Mesothelial cell of epicardium (in vitro differentiated cells): ENCODE data around the gene RRP36. TPM values are rescaled to one million over a fixed set of nuclear protein-coding genes. Genes with fewer than 3 reads are reported as not detected.

Experiments
- DNase-seq, 2 experiments: peaks; one replicate each; pipeline ENCODE4 v3.0.0; 2021; ENCODE audit warnings: low spot score in 2 of 2; ENCODE audit not compliant: unreplicated experiment in 2 of 2
- H3K27ac Mint-ChIP-seq: 2 replicates; pipeline ENCODE4 v1.8.0; 2021; ENCODE audit warnings: mixed read lengths
- H3K27me3 Mint-ChIP-seq: 2 replicates; pipeline ENCODE4 v1.8.0; 2021; ENCODE audit warnings: low read depth, mixed read lengths
- H3K36me3 Mint-ChIP-seq: 2 replicates; pipeline ENCODE4 v1.8.0; 2021; ENCODE audit warnings: mixed read lengths
- H3K4me1 Mint-ChIP-seq: 2 replicates; pipeline ENCODE4 v1.8.0; 2021; ENCODE audit warnings: mixed read lengths
- H3K4me3 Mint-ChIP-seq: 2 replicates; pipeline ENCODE4 v1.8.0; 2021; ENCODE audit warnings: mild to moderate bottlenecking, moderate library complexity, mixed read lengths
- H3K9me3 Mint-ChIP-seq: 2 replicates; pipeline ENCODE4 v1.8.0; 2021; ENCODE audit warnings: mixed read lengths
- total RNA-seq: library from RNA; stranded (reverse); gene quantifications from 3 replicates; pipeline ENCODE4 v1.2.1, GENCODE V29; 2021
- TF ChIP-seq, protein P1 (sequence below): fragments of 200-600 bp; sonication (generic); IDR thresholded peaks from one replicate; pipeline ENCODE4 v1.5.0; 2021; ENCODE audit warnings: antibody characterized with exemption; ENCODE audit not compliant: unreplicated experiment

The RRP36 gene
- total RNA-seq, 1 donor from 2014 or later = 44.2 TPM

DNA sequence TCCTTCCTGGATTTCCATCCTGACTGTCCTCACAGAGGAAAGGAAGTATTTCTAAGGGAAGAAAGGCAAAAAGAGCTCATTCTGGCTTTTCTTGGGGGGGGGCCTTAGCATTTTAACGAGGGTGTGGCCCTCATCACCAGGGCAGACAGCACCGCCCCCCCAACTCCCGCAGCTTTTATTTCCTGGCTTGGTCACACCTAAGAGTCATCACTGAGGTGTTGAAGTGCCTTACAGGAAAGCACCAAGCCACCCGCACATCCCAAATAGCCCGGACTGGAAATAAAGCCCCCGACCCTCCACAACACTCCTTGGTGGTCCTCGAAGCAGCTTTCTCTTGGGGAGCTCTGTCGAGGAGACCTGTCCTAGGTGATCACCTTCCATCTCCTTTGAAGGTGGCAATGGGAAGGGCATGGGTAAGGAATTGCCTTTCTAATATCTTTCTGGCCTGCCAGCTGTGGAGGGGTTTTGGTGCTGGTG lies 55.9 kb downstream of the RRP36 start:
- Mint-ChIP-seq H3K27me3 (no peaks in the 10 kb centered on the region), H3K36me3 (peaks cover 12% of the 10 kb centered on the region), H3K27ac (peak overlapping the region; percentile 54), H3K4me3 (peak overlapping the region; percentile 86), H3K4me1 (peaks cover 42% of the 10 kb centered on the region), H3K9me3 (no peaks in the 10 kb centered on the region)
- TF ChIP-seq, protein P1, sequence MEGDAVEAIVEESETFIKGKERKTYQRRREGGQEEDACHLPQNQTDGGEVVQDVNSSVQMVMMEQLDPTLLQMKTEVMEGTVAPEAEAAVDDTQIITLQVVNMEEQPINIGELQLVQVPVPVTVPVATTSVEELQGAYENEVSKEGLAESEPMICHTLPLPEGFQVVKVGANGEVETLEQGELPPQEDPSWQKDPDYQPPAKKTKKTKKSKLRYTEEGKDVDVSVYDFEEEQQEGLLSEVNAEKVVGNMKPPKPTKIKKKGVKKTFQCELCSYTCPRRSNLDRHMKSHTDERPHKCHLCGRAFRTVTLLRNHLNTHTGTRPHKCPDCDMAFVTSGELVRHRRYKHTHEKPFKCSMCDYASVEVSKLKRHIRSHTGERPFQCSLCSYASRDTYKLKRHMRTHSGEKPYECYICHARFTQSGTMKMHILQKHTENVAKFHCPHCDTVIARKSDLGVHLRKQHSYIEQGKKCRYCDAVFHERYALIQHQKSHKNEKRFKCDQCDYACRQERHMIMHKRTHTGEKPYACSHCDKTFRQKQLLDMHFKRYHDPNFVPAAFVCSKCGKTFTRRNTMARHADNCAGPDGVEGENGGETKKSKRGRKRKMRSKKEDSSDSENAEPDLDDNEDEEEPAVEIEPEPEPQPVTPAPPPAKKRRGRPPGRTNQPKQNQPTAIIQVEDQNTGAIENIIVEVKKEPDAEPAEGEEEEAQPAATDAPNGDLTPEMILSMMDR = no peak
- DNase-seq = no peak

DNA sequence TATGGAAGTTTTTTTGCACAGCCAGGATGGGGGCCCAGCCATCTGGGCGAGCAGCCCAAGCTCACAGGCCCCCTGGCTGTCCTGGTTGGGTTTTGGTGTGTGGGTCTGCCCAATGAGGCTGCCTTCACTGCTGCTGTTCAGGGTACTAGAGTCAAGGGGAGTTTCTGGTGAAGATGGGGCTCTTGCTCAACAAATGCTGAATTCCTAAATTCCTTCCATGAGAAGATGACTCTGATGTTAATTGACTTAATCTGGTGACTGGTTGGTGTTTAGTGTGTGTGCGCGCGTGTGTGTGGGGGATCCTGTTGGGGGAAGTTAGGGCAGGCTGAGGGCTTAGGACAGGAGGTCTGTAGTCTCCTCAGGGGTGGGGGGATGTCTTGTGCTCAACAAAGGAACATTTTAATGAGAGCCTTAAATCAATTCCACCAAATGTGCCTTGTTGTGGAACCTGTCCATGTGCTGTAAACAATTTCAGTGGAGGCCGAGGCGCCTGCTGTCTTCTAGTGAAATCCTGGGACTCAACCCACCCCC lies 56.6 kb downstream of the RRP36 start:
- Mint-ChIP-seq H3K9me3 (no peaks in the 10 kb centered on the region), H3K4me1 (peaks cover 46% of the 10 kb centered on the region), H3K4me3 (peak overlapping the region; percentile 86), H3K36me3 (peaks cover 6% of the 10 kb centered on the region), H3K27me3 (no peaks in the 10 kb centered on the region), H3K27ac (peak overlapping the region; percentile 54)
- no peak for DNase-seq
- TF ChIP-seq, protein P1 = no peak

- Mint-ChIP-seq H3K27ac (peak overlapping the region; percentile 54), H3K27me3 (no peaks in the 10 kb centered on the region), H3K4me1 (peaks cover 47% of the 10 kb centered on the region), H3K9me3 (no peaks in the 10 kb centered on the region), H3K36me3 (peaks cover 5% of the 10 kb centered on the region), H3K4me3 (peak overlapping the region; percentile 86)
- no peak for DNase-seq
- TF ChIP-seq, protein P1 = no peak
Observed at GRCh38 chr6:43078691-43079090, 57.3 kb downstream of the RRP36 start.

Other genes with a start within 250 kb of the RRP36 start
- 12.5 to 13.2 TPM (median 12.7 TPM) in 3 replicates for gene BICRAL, start 239.6 kb upstream of the RRP36 start, total RNA-seq
- gene RPL7L1, start 142.0 kb upstream of the RRP36 start, total RNA-seq = 89.2 to 90.6 TPM (median 90.1 TPM) in 3 replicates
- gene PTCRA, start 105.6 kb upstream of the RRP36 start, total RNA-seq = not detected in 3 replicates
- 61.0 to 64.4 TPM (median 61.6 TPM) in 3 replicates for gene CNPY3, start 92.1 kb upstream of the RRP36 start, total RNA-seq
- 1.2 to 1.7 TPM (median 1.4 TPM) in 3 replicates for gene GNMT, start 60.9 kb upstream of the RRP36 start, total RNA-seq
- gene PEX6, start 42.4 kb upstream of the RRP36 start, total RNA-seq = 31.2 to 32.9 TPM (median 32.3 TPM) in 3 replicates
- 45.1 to 46.3 TPM (median 46.2 TPM) in 3 replicates for gene PPP2R5D, start 37.1 kb upstream of the RRP36 start, total RNA-seq
- 56.3 to 64.2 TPM (median 60.1 TPM) in 3 replicates for gene MEA1, start 7.7 kb upstream of the RRP36 start, total RNA-seq
- gene KLHDC3, start 7.4 kb upstream of the RRP36 start, total RNA-seq = 88.3 to 97.3 TPM (median 95.1 TPM) in 3 replicates
- gene CUL7, start 32.2 kb downstream of the RRP36 start, total RNA-seq = 88.0 to 90.9 TPM (median 90.6 TPM) in 3 replicates
- 50.5 to 55.5 TPM (median 54.9 TPM) in 3 replicates for gene MRPL2, start 37.8 kb downstream of the RRP36 start, total RNA-seq
- gene KLC4, start 38.0 kb downstream of the RRP36 start, total RNA-seq = 61.9 to 69.2 TPM (median 69.0 TPM) in 3 replicates
- 303 to 313 TPM (median 308 TPM) in 3 replicates for gene PTK7, start 54.7 kb downstream of the RRP36 start, total RNA-seq
- 52.0 to 52.8 TPM (median 52.2 TPM) in 3 replicates for gene SRF, start 149.6 kb downstream of the RRP36 start, total RNA-seq
- 65.5 to 72.1 TPM (median 71.6 TPM) in 3 replicates for gene CUL9, start 160.6 kb downstream of the RRP36 start, total RNA-seq
- 49.0 to 52.3 TPM (median 49.4 TPM) in 3 replicates for gene DNPH1, start 207.9 kb downstream of the RRP36 start, total RNA-seq
- 0.29 to 0.34 TPM (median 0.29 TPM) in 3 replicates for gene TTBK1, start 221.9 kb downstream of the RRP36 start, total RNA-seq